BE2C (cell line): Measurements from ENCODE around the gene IFNA14.
"Not testable (repeated sequence)": the region's sequence is repeated elsewhere in the genome, so short reads cannot be mapped to it uniquely, and the experiment has no call there.

Experiments used
- DNase-seq: peaks from one replicate; pipeline ENCODE4 v3.0.0-alpha.2; 2020
- H3K27me3 ChIP-seq: fragments of 250-450 bp; sonication (Bioruptor Pico); 2 replicates; pipeline ENCODE4 v1.5.1; 2020; ENCODE audit warnings: mild to moderate bottlenecking
- H3K36me3 ChIP-seq: fragments of 250-450 bp; sonication (Bioruptor Pico); 2 replicates; pipeline ENCODE4 v1.5.1; 2020; ENCODE audit warnings: mild to moderate bottlenecking
- H3K4me1 ChIP-seq: fragments of 250-450 bp; sonication (Bioruptor Pico); 2 replicates; pipeline ENCODE4 v1.5.1; 2020
- H3K4me3 ChIP-seq: 2 replicates; pipeline ENCODE4 v1.5.1; 2011; ENCODE audit warnings: low read depth, low read length
- H3K9me3 ChIP-seq: fragments of 250-450 bp; sonication (Bioruptor Pico); 2 replicates; pipeline ENCODE4 v1.5.1; 2020
- CTCF ChIP-seq: IDR thresholded peaks from 2 replicates; pipeline ENCODE4 v1.5.1; 2012; ENCODE audit warnings: mild to moderate bottlenecking, low read depth, low read length

IFNA14 gene

DNA sequence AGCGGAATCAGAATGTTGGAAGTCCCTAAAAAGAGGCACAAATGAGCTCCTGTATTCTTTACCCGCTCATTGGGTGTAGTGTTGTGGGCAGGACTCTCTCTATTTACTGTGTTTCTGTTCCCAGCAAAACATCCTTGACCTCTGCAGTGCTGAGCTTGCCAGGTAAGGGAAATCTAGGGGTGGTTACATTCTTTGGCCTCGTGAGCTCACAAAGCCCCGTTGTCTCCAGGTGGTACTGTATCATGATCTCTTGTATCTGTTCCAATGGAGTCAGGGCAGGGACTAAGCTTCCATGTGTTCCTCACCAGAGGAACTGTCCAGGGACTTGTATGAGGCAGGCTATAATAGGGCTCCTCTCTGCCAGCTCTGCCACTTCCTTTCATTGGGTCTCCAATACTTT is 11.8 kb upstream of the IFNA14 start:
- Histone ChIP-seq H3K9me3 (no peaks in the 10 kb centered on the region), H3K4me1 (no peaks in the 10 kb centered on the region), H3K36me3 (no peaks in the 10 kb centered on the region), H3K27me3 (no peaks in the 10 kb centered on the region), H3K4me3 (no peak overlapping the region)
- no peak for DNase-seq
- TF ChIP-seq CTCF: no peak

- H3K9me3 ChIP-seq: no peaks in the 10 kb centered on the region
- no peak overlapping the region for H3K4me3 ChIP-seq
- H3K36me3 ChIP-seq: no peaks in the 10 kb centered on the region
- TF ChIP-seq CTCF: no peak
- H3K27me3 ChIP-seq: no peaks in the 10 kb centered on the region
- no peak for DNase-seq
- no peaks in the 10 kb centered on the region for H3K4me1 ChIP-seq
These were observed 11.4 kb upstream of the IFNA14 start for GRCh38 chr9:21251190-21251589.

DNA sequence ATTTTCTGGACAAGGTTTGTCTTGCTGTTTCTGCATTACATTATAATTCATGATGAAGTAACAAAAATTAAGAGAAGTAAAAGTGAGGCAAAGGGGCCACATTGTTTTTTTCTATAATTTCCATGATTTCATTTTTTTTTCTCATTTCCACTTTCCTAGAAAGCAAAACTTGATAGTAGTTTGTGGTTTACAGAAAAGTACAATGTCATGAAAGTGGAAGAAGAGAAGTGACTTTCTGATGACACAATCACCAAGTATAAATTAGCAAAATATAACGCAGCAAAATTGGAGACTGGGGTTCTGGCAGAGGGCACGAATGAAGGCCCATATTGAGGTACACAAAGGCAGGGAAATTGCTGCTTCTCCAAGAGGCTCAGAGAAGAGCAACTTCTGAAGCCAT is 5.0 kb upstream of the IFNA14 start:
- Histone ChIP-seq H3K27me3 (no peaks in the 10 kb centered on the region), H3K4me3 (no peak overlapping the region), H3K36me3 (no peaks in the 10 kb centered on the region), H3K9me3 (no peaks in the 10 kb centered on the region), H3K4me1 (no peaks in the 10 kb centered on the region)
- no peak for TF ChIP-seq CTCF
- DNase-seq: no peak

GRCh38 chr9:21236360-21236714 is 3.5 kb downstream of the IFNA14 start:
- H3K4me3 ChIP-seq, H3K4me1 ChIP-seq, H3K27me3 ChIP-seq, H3K9me3 ChIP-seq, DNase-seq, H3K36me3 ChIP-seq: not testable (repeated sequence)

GRCh38 chr9:21235468-21236359 is 4.1 kb downstream of the IFNA14 start:
- not testable (repeated sequence) for H3K4me3 ChIP-seq, H3K36me3 ChIP-seq, H3K4me1 ChIP-seq, DNase-seq, H3K27me3 ChIP-seq, H3K9me3 ChIP-seq
- TF ChIP-seq CTCF: peak; percentile 59

GRCh38 chr9:21234153-21234687 is 5.6 kb downstream of the IFNA14 start:
- H3K9me3 ChIP-seq: no peaks in the 10 kb centered on the region
- TF ChIP-seq CTCF: no peak
- no peaks in the 10 kb centered on the region for H3K36me3 ChIP-seq
- no peak overlapping the region for H3K4me3 ChIP-seq
- no peak for DNase-seq
- no peaks in the 10 kb centered on the region for H3K27me3 ChIP-seq
- H3K4me1 ChIP-seq: no peaks in the 10 kb centered on the region
